ENCODE data around the gene PIEZO2.

- TF ChIP-seq POLR2AphosphoS5 (IDR thresholded peaks at IDR 0.05; ENCODE audit: borderline replicate concordance, low read depth, low read length): no peak
- no peak for TF ChIP-seq EZH2 (IDR thresholded peaks at IDR 0.05)
These were observed 26.1 kb upstream of the PIEZO2 start for GRCh38 chr18:11175266-11175979.

All from SK-N-MC (cell line).